IPS-20b (cell line): Measurements from ENCODE around the gene FAM13C.
"Not testable (repeated sequence)": the region's sequence is repeated elsewhere in the genome, so short reads cannot be mapped to it uniquely, and the experiment has no call there.

ENCODE experiments used
- H3K27ac ChIP-seq: one replicate; pipeline ENCODE4 v1.5.1; 2013; ENCODE audit warnings: low read length
- H3K27me3 ChIP-seq: 2 replicates; pipeline ENCODE4 v1.6.1; 2013; ENCODE audit warnings: mild to moderate bottlenecking, low read length, inconsistent platforms; ENCODE audit not compliant: insufficient read depth
- H3K36me3 ChIP-seq: 2 replicates; pipeline ENCODE4 v1.6.1; 2013; ENCODE audit warnings: low read depth, mild to moderate bottlenecking, inconsistent platforms, low read length, moderate library complexity; ENCODE audit not compliant: insufficient read depth
- H3K4me1 ChIP-seq: 2 replicates; pipeline ENCODE4 v1.6.1; 2013; ENCODE audit warnings: mild to moderate bottlenecking, control low read depth, inconsistent platforms, low read length, moderate library complexity; ENCODE audit not compliant: insufficient read depth
- H3K4me3 ChIP-seq: 2 replicates; pipeline ENCODE4 v1.5.1; 2013; ENCODE audit warnings: mild to moderate bottlenecking, low read length, inconsistent platforms
- H3K9ac ChIP-seq: 2 replicates; pipeline ENCODE4 v1.6.1; 2013; ENCODE audit warnings: low read depth, mild to moderate bottlenecking, inconsistent platforms, low read length, moderate library complexity
- H3K9me3 ChIP-seq: 2 replicates; pipeline ENCODE4 v1.6.1; 2013; ENCODE audit warnings: mild to moderate bottlenecking, low read depth, low read length, inconsistent platforms; ENCODE audit not compliant: insufficient read depth

Gene FAM13C

DNA sequence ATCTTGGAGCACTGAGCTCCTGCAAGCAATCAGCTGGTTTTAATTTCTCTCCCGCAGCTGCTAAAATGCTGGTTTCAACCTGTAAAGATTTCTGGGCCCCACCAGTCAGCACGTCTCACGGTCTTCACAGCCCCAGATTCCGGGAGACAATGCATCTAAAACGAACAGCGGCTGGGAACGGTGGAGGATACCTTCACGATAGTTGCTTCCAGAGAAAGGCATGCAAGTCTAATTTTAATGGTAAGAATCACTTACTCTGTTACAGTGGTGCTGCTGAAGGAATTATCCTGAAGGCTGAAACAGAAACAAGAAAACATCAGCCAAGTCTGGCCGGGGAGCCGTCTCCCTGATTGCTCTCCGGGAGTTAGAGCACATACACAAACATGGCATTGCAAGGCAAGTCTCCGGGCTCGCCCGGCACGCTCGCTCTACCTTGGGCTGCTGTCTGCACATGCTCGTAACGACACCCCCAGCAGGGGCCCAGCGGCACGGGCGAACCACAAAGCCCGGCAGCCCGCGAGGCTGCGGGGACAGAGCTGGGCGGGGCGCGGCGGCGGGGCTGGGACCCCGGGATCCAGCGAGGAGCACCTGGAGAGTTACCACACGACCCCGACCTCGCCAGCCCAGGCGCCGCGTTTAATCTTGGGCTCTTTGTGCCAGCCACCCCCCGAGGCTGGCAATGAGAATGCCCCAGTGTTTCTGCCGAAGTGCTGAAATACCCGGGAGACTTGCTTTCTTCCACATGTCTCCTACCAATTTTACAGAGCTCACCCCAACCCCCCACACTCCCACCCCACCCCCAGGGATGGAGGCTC lies at the start of gene FAM13C:
Gene FAM13C, minus strand, starts transcription at position 406 of the 815 bp plus-strand sequence. Its CDS starts 89 bp downstream, at position 317.
- Histone ChIP-seq H3K27ac (no peak within 1 kb of the TSS), H3K27me3 (peaks cover 58% of the 10 kb centered on the region), H3K4me1 (peaks cover 10% of the 10 kb centered on the region; the same call in 1 of the 2 replicates), H3K9me3 (no peaks in the 10 kb centered on the region), H3K36me3 (no peaks in the 10 kb centered on the region), H3K9ac (peak within 1 kb of the TSS; percentile 70), H3K4me3 (peak within 1 kb of the TSS; percentile 76)

DNA sequence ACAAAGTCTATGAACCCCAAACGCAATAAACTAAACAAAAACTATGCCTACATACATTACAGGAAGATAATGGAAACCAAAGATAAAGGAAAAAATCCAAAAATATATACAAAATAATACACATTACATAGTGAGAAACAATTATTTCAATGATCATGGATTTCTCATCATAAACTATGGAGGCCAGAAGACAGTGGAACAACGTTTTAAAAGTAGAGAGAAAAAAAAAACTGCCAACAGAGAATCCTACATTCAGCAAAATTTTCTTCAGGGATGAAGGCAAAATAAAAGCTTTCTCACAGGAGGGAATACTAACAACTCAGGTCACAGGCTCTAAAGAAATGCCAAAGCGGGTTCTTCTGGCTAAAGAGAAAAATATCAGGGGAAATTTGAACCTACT lies 42.9 kb upstream of the FAM13C start:
- no peaks in the 10 kb centered on the region for H3K27me3 ChIP-seq
- H3K36me3 ChIP-seq, result no peaks in the 10 kb centered on the region
- no peak overlapping the region for H3K27ac ChIP-seq
- no peaks in the 10 kb centered on the region for H3K4me1 ChIP-seq
- H3K4me3 ChIP-seq, result no peak overlapping the region
- peaks cover 13% of the 10 kb centered on the region for H3K9me3 ChIP-seq
- H3K9ac ChIP-seq, result no peak overlapping the region

DNA sequence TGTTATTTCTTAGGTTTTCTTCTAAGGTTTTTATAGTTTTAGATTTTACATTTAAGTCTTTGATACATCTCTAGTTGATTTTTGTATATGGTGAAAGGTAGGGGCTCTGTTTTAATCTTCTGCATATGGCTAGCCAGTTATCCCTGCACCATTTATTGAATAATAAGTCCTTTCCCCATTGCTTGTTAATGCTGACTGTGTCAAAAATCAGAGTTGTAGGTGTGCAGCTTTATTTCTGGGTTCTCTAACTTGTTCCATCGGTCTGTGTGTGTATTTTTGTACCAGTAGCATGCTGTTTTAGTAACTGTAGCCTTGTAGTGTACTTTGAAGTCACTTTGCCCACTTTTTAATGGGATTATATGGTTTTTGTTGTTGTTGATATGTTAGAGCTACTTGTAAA lies 37.9 kb upstream of the FAM13C start:
- no peak overlapping the region for H3K4me3 ChIP-seq
- H3K36me3 ChIP-seq, result no peaks in the 10 kb centered on the region
- H3K27ac ChIP-seq, result no peak overlapping the region
- H3K9me3 ChIP-seq, result peaks cover 13% of the 10 kb centered on the region
- H3K4me1 ChIP-seq, result no peaks in the 10 kb centered on the region
- no peaks in the 10 kb centered on the region for H3K27me3 ChIP-seq
- H3K9ac ChIP-seq, result no peak overlapping the region

DNA sequence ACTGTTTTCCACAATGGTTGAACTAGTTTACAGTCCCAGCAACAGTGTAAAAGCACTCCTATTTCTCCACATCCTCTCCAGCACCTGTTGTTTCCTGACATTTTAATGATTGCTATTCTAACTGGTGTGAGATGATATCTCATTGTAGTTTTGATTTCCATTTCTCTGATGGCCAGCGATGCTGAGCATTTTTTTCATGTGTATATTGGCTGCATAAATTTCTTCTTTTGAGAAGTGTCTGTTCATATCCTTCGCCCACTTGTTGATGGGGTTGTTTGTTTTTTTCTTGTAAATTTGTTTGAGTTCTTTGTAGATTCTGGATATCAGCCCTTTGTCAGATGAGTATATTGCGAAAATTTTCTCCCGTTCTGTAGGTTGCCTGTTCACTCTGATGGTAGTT lies 37.0 kb upstream of the FAM13C start:
- not testable (repeated sequence) for H3K4me1 ChIP-seq, H3K27me3 ChIP-seq, H3K4me3 ChIP-seq, H3K27ac ChIP-seq, H3K36me3 ChIP-seq, H3K9ac ChIP-seq
- peaks cover 11% of the 10 kb centered on the region for H3K9me3 ChIP-seq

DNA sequence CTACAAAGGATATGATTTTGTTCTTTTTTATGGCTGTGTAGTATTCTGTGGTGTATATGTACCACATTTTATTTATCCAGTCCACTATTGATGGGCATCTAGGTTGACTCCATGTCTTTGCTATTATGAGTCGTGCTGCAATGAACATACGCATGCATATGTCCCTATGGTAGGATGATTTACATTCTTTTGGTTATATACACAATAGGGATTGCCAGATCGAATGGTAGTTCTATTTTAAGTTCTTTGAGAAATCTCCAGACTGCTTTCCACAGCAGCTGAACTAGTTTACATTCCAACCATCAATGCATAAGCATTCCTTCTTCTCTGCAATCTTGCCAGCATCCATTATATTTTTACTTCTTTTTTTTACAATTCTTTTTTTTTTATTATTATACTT lies 35.6 kb upstream of the FAM13C start:
- no peak overlapping the region for H3K4me3 ChIP-seq
- no peaks in the 10 kb centered on the region for H3K36me3 ChIP-seq
- H3K9ac ChIP-seq, result no peak overlapping the region
- no peak overlapping the region for H3K27ac ChIP-seq
- H3K27me3 ChIP-seq, result no peaks in the 10 kb centered on the region
- peaks cover 2% of the 10 kb centered on the region; the same call in 1 of the 2 replicates for H3K4me1 ChIP-seq
- peaks cover 7% of the 10 kb centered on the region for H3K9me3 ChIP-seq

DNA sequence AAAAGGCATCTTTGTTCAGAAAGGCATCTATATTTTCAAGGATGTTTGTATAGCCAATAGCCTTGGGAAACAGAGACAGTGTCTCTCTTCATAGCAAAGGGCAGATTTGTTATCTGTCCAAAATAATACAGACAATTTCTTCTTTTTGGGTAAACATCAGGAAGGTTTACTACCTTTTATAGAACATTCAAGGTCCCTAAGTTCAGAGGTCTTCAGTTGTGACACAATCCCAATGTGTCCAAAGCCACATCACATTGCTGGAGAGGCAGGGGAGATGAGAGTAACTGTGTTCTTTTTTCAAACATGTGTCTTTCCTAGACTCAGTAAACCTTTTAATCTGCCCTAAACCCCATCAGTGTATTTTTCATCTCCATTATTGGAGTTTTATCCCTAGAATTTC lies 33.6 kb upstream of the FAM13C start:
- H3K4me1 ChIP-seq, result peaks cover 9% of the 10 kb centered on the region; the same call in 1 of the 2 replicates
- H3K27ac ChIP-seq, result no peak overlapping the region
- H3K36me3 ChIP-seq, result no peaks in the 10 kb centered on the region
- no peak overlapping the region for H3K9ac ChIP-seq
- no peak overlapping the region for H3K4me3 ChIP-seq
- no peaks in the 10 kb centered on the region for H3K27me3 ChIP-seq
- H3K9me3 ChIP-seq, result no peaks in the 10 kb centered on the region; the same call in 1 of the 2 replicates

DNA sequence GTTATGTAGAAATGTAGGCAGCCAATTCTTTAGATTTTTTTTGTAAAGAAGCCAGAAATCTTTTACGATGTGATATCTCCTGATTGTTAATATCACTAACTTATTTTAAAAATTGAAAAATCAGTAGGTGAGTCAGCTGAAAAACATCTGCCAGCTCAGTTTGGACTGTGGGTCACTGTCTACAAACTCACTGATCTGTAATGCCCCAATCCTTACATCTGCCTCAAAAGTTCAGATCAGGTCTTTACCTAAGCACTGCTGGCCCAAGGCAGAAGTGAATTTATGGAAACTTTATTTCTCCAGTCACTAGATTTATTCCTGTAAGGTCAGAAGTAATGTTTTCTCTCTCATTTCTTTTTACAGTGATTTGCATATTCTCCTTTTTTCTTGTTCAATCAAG lies 31.0 kb upstream of the FAM13C start:
- Histone ChIP-seq H3K4me1 (peaks cover 9% of the 10 kb centered on the region; the same call in 1 of the 2 replicates), H3K9me3 (no peaks in the 10 kb centered on the region), H3K36me3 (no peaks in the 10 kb centered on the region), H3K9ac (no peak overlapping the region), H3K27me3 (no peaks in the 10 kb centered on the region), H3K27ac (no peak overlapping the region), H3K4me3 (no peak overlapping the region)

DNA sequence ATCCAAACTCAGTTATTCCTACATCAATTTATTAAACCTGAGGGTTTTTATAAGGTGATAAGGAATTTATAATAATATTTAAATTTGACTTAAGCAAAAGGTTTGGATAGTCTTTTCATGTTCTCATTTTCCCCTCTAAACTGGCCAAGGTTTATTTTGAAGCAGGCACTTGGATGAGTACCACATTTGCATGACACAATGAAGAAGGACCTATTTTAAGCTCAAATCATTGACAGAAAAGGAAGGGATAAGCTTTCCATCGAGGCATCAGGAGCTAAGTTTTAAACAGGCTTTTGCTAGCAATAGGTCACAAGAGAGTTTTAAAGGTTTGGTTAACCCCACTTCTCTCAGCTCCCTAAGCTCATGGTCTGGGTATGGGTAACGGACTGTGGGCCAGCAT lies 28.7 kb upstream of the FAM13C start:
- Histone ChIP-seq H3K9me3 (no peaks in the 10 kb centered on the region), H3K27ac (no peak overlapping the region), H3K4me1 (peaks cover 9% of the 10 kb centered on the region; the same call in 1 of the 2 replicates), H3K36me3 (no peaks in the 10 kb centered on the region), H3K27me3 (no peaks in the 10 kb centered on the region), H3K9ac (no peak overlapping the region), H3K4me3 (no peak overlapping the region)

DNA sequence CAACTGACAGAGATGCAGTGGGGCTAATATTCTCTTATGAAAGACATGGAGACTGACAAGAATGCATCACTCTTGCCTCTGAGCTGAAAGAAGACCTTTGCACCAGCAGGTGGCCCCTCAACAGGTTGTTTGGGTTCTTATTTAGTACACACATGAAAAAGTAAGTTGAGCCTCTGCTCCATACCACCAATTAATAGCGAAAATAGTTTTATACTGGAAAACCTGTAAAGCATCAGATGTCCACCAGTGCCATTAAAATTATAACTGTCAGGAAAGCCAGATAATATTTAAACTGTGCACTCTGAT lies 26.3 kb upstream of the FAM13C start:
- Histone ChIP-seq H3K9ac (no peak overlapping the region), H3K27ac (no peak overlapping the region), H3K9me3 (no peaks in the 10 kb centered on the region), H3K36me3 (no peaks in the 10 kb centered on the region), H3K4me1 (peaks cover 9% of the 10 kb centered on the region; the same call in 1 of the 2 replicates), H3K4me3 (no peak overlapping the region), H3K27me3 (no peaks in the 10 kb centered on the region)

DNA sequence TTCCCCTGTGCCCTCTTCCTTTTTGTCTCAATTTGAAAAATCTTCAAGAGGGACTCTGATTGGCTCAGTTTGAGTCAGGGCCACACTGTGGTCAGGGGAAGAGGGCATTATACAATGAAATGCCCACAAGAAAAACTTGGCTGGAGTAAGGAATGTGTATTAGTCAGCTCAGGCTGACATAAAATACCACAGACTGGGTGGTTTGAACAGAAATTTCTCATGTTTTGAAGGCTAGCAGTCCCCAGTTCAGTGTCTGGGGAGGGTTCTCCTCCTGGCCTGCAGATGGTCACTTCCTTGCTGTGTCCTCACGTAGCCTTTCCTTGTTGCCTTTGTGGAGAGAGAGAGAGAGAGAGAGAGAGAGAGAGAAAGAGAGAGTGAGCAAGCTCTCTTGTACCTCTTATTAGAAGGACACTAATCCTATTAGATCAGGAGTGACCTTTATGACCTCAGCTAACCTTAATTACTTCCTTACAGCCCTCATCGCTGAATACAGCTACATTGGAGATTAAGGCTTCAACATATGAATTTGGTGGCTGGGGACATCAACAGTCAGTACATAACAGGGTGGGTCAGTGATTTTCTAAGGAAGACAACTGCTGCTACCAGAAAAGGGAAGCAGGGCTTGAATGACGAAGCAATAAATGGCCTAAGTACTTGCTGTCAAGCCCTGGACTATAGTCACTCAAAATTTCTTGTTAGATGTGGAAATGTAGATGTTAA lies 25.8 kb upstream of the FAM13C start:
- peaks cover 8% of the 10 kb centered on the region; the same call in 1 of the 2 replicates for H3K4me1 ChIP-seq
- H3K9me3 ChIP-seq, result no peaks in the 10 kb centered on the region
- no peaks in the 10 kb centered on the region for H3K36me3 ChIP-seq
- H3K9ac ChIP-seq, result no peak overlapping the region
- no peak overlapping the region for H3K4me3 ChIP-seq
- no peaks in the 10 kb centered on the region for H3K27me3 ChIP-seq
- H3K27ac ChIP-seq, result no peak overlapping the region

DNA sequence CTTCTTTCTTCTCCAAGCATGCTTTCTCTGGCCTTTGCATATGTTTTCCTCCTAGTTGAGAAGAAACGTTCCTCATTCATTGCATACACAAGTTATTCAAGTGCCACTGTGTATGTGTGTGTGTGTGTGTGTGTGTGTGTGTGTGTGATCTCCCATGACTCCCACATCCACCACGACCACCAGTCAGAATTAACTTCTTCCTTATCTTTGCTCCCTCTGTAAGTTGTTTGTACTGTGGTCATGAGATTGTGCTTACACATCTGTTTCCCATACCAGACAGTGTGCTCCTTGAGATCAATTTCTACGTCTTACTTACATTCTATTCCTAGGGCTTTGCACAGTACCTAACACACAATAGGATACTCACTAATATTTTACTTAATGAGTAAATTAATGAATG lies 22.4 kb upstream of the FAM13C start:
- Histone ChIP-seq H3K4me1 (no peaks in the 10 kb centered on the region; the same call in 1 of the 2 replicates), H3K9ac (no peak overlapping the region), H3K36me3 (no peaks in the 10 kb centered on the region), H3K4me3 (no peak overlapping the region), H3K9me3 (no peaks in the 10 kb centered on the region), H3K27me3 (no peaks in the 10 kb centered on the region), H3K27ac (no peak overlapping the region)

DNA sequence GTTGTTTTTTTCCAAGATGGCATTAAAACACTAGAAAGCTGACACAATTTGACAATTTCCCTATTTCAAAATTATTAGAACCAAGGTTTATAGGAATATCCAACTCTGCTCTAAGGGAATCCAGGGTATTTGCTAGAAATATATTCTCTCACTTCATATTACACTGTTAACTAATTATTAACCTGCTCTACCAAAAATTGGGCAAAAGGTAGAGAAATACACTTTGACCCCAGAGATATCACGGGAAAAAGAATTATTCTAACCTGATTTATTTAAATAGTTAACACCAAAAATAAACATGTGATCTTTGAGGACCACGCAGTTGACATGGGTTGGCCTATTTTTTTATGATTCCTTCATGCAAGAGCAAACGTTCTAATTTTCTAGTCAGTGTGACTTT lies 21.6 kb upstream of the FAM13C start:
- no peaks in the 10 kb centered on the region for H3K27me3 ChIP-seq
- H3K4me3 ChIP-seq, result no peak overlapping the region
- no peaks in the 10 kb centered on the region for H3K9me3 ChIP-seq
- H3K4me1 ChIP-seq, result no peaks in the 10 kb centered on the region; the same call in 1 of the 2 replicates
- H3K27ac ChIP-seq, result no peak overlapping the region
- H3K36me3 ChIP-seq, result no peaks in the 10 kb centered on the region
- no peak overlapping the region for H3K9ac ChIP-seq
